ENCODE results near the gene VAT1L.

DNA sequence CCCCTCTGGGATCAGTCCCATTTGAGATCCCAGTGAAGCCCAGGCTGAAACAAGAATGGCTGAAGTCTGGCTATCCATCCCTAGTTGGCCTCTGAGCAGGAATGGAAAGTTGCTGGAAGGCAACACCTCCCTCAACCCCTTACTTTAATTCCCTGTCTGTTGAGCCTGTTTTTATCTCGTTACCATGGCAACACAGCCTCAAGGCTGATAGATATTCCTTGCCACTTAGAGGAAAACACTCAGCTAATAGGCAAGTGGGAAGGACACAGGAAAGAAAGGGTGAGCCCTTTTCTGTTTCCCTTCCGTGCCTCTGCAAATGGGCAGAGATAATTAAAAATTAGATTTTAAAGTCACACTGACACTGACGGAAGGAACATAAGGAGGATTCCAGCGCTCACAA lies 158.5 kb downstream of the VAT1L start:
- TF ChIP-seq, protein P1, sequence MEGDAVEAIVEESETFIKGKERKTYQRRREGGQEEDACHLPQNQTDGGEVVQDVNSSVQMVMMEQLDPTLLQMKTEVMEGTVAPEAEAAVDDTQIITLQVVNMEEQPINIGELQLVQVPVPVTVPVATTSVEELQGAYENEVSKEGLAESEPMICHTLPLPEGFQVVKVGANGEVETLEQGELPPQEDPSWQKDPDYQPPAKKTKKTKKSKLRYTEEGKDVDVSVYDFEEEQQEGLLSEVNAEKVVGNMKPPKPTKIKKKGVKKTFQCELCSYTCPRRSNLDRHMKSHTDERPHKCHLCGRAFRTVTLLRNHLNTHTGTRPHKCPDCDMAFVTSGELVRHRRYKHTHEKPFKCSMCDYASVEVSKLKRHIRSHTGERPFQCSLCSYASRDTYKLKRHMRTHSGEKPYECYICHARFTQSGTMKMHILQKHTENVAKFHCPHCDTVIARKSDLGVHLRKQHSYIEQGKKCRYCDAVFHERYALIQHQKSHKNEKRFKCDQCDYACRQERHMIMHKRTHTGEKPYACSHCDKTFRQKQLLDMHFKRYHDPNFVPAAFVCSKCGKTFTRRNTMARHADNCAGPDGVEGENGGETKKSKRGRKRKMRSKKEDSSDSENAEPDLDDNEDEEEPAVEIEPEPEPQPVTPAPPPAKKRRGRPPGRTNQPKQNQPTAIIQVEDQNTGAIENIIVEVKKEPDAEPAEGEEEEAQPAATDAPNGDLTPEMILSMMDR (IDR thresholded peaks at IDR 0.05; ENCODE audit: low read length), result no peak
- no peak for TF ChIP-seq EZH2 (optimal IDR thresholded peaks at IDR 0.05; ENCODE audit: low read depth, low read length)
